HG03039 (cell line): ENCODE measurements around the gene PXK.

ENCODE experiments used
- ATAC-seq: cut with Tn5 transposase; IDR thresholded peaks from one replicate; pipeline ENCODE4 v1.9.1; 2021; ENCODE audit warnings: mild to moderate bottlenecking, moderate library complexity; ENCODE audit not compliant: unreplicated experiment

Gene PXK

GRCh38 chr3:58459160-58459559, 126.5 kb downstream of the PXK start:
- ATAC-seq = no peak

- no peak for ATAC-seq
These were observed 130.1 kb downstream of the PXK start for GRCh38 chr3:58462829-58463180.

GRCh38 chr3:58463181-58463941, 130.7 kb downstream of the PXK start:
- peak; percentile 91 for ATAC-seq

- no peak for ATAC-seq
These were observed 131.2 kb downstream of the PXK start for GRCh38 chr3:58463942-58464271.

GRCh38 chr3:58464866-58465265, 132.2 kb downstream of the PXK start:
- no peak for ATAC-seq

GRCh38 chr3:58466899-58467563, 134.3 kb downstream of the PXK start:
- no peak for ATAC-seq

GRCh38 chr3:58469096-58469495, 136.4 kb downstream of the PXK start:
- no peak for ATAC-seq

GRCh38 chr3:58470363-58471024, 137.8 kb downstream of the PXK start:
- ATAC-seq = no peak

GRCh38 chr3:58471025-58471887, 138.6 kb downstream of the PXK start:
- ATAC-seq = no peak

GRCh38 chr3:58473275-58473674, 140.6 kb downstream of the PXK start:
- ATAC-seq = no peak

- ATAC-seq = no peak
These were observed 141.7 kb downstream of the PXK start for GRCh38 chr3:58474348-58474911.

GRCh38 chr3:58474967-58475578, 142.4 kb downstream of the PXK start:
- ATAC-seq = no peak
